RWPE2 (cell line): ENCODE measurements around the gene RAP1B.

Experiments
- ATAC-seq: fragments of 200-7000 bp; cut with Tn5 transposase; 3 replicates; pipeline ENCODE4 v1.9.1; 2021; ENCODE audit warnings: low read depth
- DNase-seq: peaks from one replicate; pipeline ENCODE4 v3.0.0-alpha.2; 2020; ENCODE audit warnings: low spot score
- H3K27ac ChIP-seq: fragments of 450-650 bp; 2 replicates; pipeline ENCODE4 v1.5.1; 2017; ENCODE audit warnings: mild to moderate bottlenecking; ENCODE audit not compliant: poor library complexity, severe bottlenecking
- H3K27me3 ChIP-seq: fragments of 250-450 bp; sonication (Bioruptor Pico); 2 replicates; pipeline ENCODE4 v1.5.1; 2021; ENCODE audit warnings: mild to moderate bottlenecking, moderate library complexity; ENCODE audit not compliant: insufficient read depth, poor library complexity, severe bottlenecking
- H3K36me3 ChIP-seq: fragments of 250-450 bp; sonication (Bioruptor Pico); 2 replicates; pipeline ENCODE4 v1.5.1; 2020; ENCODE audit warnings: low read depth, mild to moderate bottlenecking, moderate library complexity
- H3K4me1 ChIP-seq: fragments of 250-450 bp; sonication (Bioruptor Pico); 2 replicates; pipeline ENCODE4 v1.5.1; 2021; ENCODE audit warnings: mild to moderate bottlenecking, moderate library complexity; ENCODE audit not compliant: insufficient read depth, poor library complexity, severe bottlenecking
- H3K4me3 ChIP-seq: fragments of 250-450 bp; sonication (Bioruptor Pico); 2 replicates; pipeline ENCODE4 v1.5.1; 2021; ENCODE audit warnings: mild to moderate bottlenecking, moderate library complexity; ENCODE audit not compliant: severe bottlenecking
- H3K9me3 ChIP-seq: fragments of 250-450 bp; sonication (Bioruptor Pico); 2 replicates; pipeline ENCODE4 v1.5.1; 2021; ENCODE audit warnings: mild to moderate bottlenecking, moderate library complexity; ENCODE audit not compliant: severe bottlenecking
- TF ChIP-seq, protein P1 (sequence below): fragments of 450-650 bp; IDR thresholded peaks from one replicate; pipeline ENCODE4 v1.5.1; 2017; ENCODE audit warnings: mild to moderate bottlenecking, moderate library complexity; ENCODE audit not compliant: poor library complexity, severe bottlenecking

The RAP1B gene

GRCh38 chr12:68622250-68622649 is 11.6 kb downstream of the RAP1B start:
- no peak overlapping the region for H3K4me3 ChIP-seq
- no peaks in the 10 kb centered on the region for H3K27me3 ChIP-seq
- no peaks in the 10 kb centered on the region for H3K9me3 ChIP-seq
- no peak for DNase-seq
- peaks cover 64% of the 10 kb centered on the region for H3K36me3 ChIP-seq
- no peak for ATAC-seq
- H3K4me1 ChIP-seq = peaks cover 25% of the 10 kb centered on the region
- TF ChIP-seq, protein P1, sequence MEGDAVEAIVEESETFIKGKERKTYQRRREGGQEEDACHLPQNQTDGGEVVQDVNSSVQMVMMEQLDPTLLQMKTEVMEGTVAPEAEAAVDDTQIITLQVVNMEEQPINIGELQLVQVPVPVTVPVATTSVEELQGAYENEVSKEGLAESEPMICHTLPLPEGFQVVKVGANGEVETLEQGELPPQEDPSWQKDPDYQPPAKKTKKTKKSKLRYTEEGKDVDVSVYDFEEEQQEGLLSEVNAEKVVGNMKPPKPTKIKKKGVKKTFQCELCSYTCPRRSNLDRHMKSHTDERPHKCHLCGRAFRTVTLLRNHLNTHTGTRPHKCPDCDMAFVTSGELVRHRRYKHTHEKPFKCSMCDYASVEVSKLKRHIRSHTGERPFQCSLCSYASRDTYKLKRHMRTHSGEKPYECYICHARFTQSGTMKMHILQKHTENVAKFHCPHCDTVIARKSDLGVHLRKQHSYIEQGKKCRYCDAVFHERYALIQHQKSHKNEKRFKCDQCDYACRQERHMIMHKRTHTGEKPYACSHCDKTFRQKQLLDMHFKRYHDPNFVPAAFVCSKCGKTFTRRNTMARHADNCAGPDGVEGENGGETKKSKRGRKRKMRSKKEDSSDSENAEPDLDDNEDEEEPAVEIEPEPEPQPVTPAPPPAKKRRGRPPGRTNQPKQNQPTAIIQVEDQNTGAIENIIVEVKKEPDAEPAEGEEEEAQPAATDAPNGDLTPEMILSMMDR = no peak
- no peak overlapping the region for H3K27ac ChIP-seq

DNA sequence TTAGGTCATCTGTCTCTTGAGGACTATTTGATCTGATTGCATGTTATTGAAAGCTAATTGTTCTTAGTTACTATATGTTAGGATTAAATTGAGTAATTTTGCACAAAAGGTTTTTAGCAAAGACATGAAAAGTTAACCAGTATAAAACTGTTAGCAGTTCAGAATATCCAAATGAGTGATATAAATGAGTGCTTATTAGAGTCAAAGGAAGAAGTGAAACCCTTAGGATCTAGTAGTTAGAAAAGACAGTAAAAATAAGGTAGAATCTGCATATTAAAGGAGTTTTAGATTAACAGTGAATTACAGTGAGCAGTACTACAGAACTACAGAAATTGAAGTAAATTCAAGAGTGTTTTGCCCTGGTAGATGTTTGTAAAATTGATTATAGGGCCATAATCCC is 12.4 kb downstream of the RAP1B start:
- Histone ChIP-seq H3K9me3 (peaks cover under 1% of the 10 kb centered on the region), H3K4me3 (no peak overlapping the region), H3K27ac (no peak overlapping the region), H3K36me3 (peaks cover 72% of the 10 kb centered on the region), H3K4me1 (peaks cover 22% of the 10 kb centered on the region), H3K27me3 (no peaks in the 10 kb centered on the region)
- DNase-seq (no peak), ATAC-seq (no peak)
- TF ChIP-seq, protein P1 = no peak

- Histone ChIP-seq H3K4me3 (no peak overlapping the region), H3K27me3 (no peaks in the 10 kb centered on the region), H3K4me1 (peaks cover 22% of the 10 kb centered on the region), H3K36me3 (peaks cover 68% of the 10 kb centered on the region), H3K27ac (no peak overlapping the region), H3K9me3 (peaks cover 4% of the 10 kb centered on the region)
- DNase-seq = no peak
- ATAC-seq = peak; percentile 58; the same call in 1 of the 3 replicates
- TF ChIP-seq, protein P1 = no peak
Measured at GRCh38 chr12:68623984-68624383, 13.3 kb downstream of the RAP1B start.

- DNase-seq (no peak), ATAC-seq (no peak)
- H3K27me3 ChIP-seq = no peaks in the 10 kb centered on the region
- H3K4me1 ChIP-seq = peaks cover 19% of the 10 kb centered on the region
- H3K9me3 ChIP-seq = peaks cover 4% of the 10 kb centered on the region
- no peak overlapping the region for H3K4me3 ChIP-seq
- H3K27ac ChIP-seq = no peak overlapping the region
- peaks cover 59% of the 10 kb centered on the region for H3K36me3 ChIP-seq
- TF ChIP-seq, protein P1 = no peak
Measured at GRCh38 chr12:68624933-68625332, 14.2 kb downstream of the RAP1B start.

GRCh38 chr12:68627673-68628319 is 17.1 kb downstream of the RAP1B start:
- DNase-seq (no peak), ATAC-seq (no peak)
- Histone ChIP-seq H3K4me1 (peaks cover 7% of the 10 kb centered on the region), H3K36me3 (peaks cover 55% of the 10 kb centered on the region), H3K9me3 (peaks cover 4% of the 10 kb centered on the region), H3K27me3 (no peaks in the 10 kb centered on the region), H3K4me3 (no peak overlapping the region), H3K27ac (no peak overlapping the region)
- TF ChIP-seq, protein P1 = no peak
